NB4 (cell line): ENCODE measurements around the gene PIGBOS1.
A peak's percentile ranks its signal among the peaks of the same experiment; 100 is the strongest.

ENCODE experiments used
- DNase-seq: peaks from one replicate; pipeline ENCODE4 v3.0.0; 2010; ENCODE audit warnings: low read depth
- H3K4me3 ChIP-seq: one replicate; pipeline ENCODE4 v1.5.1; 2011; ENCODE audit warnings: mild to moderate bottlenecking, low read depth, low read length, moderate library complexity
- MYC ChIP-seq: IDR thresholded peaks from 2 replicates; pipeline ENCODE4 v1.6.1; 2011; ENCODE audit warnings: low read depth, low read length
- POLR2A ChIP-seq: IDR thresholded peaks from 2 replicates; pipeline ENCODE4 v1.6.1; 2011; ENCODE audit warnings: mild to moderate bottlenecking; ENCODE audit not compliant: insufficient read length; ENCODE audit errors: extremely low read depth
- TF ChIP-seq, protein P1 (sequence below): IDR thresholded peaks from 2 replicates; pipeline ENCODE4 v1.6.1; 2011; ENCODE audit warnings: low read depth, low read length
- TF ChIP-seq, protein P2 (sequence below): IDR thresholded peaks from one replicate; pipeline ENCODE4 v1.5.1; 2012; ENCODE audit warnings: low read depth, low read length

PIGBOS1 gene

DNA sequence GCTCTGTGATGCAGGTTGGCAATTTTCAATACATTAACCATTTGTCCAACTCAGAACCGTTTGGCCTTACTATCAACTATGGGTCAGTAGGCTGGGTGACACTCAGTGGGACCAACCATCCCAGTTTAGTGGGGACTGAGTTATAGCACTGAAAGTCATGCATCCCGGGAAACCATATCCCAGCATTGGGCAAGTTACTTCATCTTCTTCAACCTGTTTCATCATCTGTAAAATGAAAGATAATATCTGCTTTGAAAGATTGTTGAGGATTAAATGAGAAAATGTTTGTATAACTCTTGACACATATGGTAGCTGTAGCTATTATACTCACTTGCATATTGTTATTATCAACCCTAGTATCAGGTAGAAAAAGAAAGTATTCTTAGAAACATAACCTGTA is 41.2 kb downstream of the PIGBOS1 start:
- TF ChIP-seq, protein P1, sequence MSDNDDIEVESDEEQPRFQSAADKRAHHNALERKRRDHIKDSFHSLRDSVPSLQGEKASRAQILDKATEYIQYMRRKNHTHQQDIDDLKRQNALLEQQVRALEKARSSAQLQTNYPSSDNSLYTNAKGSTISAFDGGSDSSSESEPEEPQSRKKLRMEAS = no peak
- no peak for TF ChIP-seq POLR2A
- TF ChIP-seq, protein P2, sequence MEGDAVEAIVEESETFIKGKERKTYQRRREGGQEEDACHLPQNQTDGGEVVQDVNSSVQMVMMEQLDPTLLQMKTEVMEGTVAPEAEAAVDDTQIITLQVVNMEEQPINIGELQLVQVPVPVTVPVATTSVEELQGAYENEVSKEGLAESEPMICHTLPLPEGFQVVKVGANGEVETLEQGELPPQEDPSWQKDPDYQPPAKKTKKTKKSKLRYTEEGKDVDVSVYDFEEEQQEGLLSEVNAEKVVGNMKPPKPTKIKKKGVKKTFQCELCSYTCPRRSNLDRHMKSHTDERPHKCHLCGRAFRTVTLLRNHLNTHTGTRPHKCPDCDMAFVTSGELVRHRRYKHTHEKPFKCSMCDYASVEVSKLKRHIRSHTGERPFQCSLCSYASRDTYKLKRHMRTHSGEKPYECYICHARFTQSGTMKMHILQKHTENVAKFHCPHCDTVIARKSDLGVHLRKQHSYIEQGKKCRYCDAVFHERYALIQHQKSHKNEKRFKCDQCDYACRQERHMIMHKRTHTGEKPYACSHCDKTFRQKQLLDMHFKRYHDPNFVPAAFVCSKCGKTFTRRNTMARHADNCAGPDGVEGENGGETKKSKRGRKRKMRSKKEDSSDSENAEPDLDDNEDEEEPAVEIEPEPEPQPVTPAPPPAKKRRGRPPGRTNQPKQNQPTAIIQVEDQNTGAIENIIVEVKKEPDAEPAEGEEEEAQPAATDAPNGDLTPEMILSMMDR = no peak
- TF ChIP-seq MYC = no peak
- no peak for DNase-seq

DNA sequence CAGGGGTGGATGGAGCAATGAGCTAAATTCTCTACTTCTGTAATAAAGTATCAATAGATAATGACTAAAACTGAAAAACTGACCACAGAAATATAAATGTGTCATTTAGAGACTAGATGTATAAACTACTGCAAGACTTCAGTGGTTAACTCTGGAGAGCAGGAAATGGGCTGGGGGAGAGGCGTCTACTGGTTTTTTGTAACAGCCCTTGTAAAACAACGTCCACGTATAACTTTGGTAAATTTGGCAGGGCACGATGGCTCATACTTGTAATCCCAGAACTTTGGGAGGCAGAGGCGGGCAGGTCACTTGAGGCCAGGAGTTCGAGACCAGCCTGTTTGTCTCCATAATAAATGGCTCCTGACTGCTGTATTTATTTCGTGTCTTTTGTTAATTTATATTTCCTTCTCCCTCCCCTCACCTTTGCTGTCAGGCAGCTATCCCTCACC is 41.8 kb downstream of the PIGBOS1 start:
- H3K4me3 ChIP-seq = peak overlapping the region; percentile 28
- no peak for TF ChIP-seq POLR2A
- DNase-seq = peak; percentile 96

More for the DNA sequence above, 41.2 kb downstream of the PIGBOS1 start:
- H3K4me3 ChIP-seq = peak overlapping the region; percentile 28

DNA sequence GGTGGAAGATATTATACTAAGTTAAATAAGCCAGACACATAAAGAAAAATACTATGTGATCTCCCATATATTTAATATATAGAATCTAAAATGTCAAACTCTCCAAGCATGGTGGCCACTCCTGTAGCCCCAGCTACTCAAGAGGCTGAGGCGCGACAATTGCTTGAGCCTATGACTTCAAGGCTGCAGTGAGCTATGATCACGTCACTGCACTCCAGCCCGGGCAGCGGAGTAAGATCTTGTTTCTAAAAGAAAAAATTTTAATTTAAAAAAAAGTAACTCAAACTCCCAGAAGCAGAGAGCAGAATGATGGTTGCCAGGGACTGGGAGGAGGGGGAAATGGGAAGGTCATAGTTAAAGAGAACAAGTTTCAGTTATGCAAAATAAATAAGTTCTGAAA is 42.6 kb downstream of the PIGBOS1 start:
- no peak for DNase-seq
- TF ChIP-seq, protein P2 = no peak
- no peak for TF ChIP-seq POLR2A
- TF ChIP-seq, protein P1 = no peak
- no peak for TF ChIP-seq MYC
- no peak overlapping the region for H3K4me3 ChIP-seq

DNA sequence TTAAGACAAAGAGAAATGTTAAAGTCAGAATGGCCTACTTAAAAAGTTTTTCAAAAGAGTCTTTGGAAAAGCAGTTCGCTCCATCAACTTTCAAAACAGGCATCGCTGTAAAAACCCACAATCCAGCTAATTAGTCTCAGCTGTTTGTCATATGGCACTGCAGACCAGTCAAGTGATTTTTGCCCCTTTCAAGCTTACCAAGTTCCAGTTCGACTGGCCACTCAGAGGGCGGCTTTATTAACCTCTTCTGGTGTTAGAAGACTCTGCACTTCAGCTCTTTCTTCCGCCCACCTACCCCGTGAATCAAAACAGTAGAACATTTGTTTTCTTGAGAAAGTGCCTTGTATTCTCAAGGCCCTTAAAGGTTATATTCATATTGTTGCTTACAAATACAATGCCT is 48.6 kb downstream of the PIGBOS1 start:
- no peak for DNase-seq
- TF ChIP-seq POLR2A (no peak), MYC (no peak)
- TF ChIP-seq, protein P1 = no peak
- TF ChIP-seq, protein P2 = no peak
- H3K4me3 ChIP-seq = no peak overlapping the region

DNA sequence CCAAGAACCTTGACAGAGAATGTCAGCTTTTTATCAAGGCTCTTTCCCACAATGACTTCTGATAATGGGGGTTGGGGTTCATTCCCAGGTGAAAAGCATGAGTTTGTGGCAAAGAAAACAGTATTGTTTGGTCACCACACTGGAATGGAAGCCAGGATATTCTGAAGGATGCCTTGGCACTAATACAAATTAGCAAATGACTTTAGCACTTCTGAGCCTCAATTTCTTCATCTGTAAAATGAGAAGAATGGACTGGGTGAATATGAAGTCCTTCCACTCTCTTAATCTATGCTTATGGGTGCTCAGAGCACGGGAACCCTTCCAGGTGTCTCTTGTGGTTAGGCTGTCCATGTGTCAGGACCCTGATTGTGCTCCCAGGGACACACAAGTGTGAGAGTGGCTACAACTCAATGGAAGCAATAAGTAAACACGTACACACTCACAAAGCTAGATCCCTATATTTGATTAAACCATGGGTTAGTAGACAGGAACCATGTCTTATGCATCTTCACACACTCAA is 50.7 kb downstream of the PIGBOS1 start:
- no peak for DNase-seq
- H3K4me3 ChIP-seq = no peak overlapping the region
- TF ChIP-seq MYC (no peak), POLR2A (no peak)
- TF ChIP-seq, protein P1 = no peak
- TF ChIP-seq, protein P2 = no peak

DNA sequence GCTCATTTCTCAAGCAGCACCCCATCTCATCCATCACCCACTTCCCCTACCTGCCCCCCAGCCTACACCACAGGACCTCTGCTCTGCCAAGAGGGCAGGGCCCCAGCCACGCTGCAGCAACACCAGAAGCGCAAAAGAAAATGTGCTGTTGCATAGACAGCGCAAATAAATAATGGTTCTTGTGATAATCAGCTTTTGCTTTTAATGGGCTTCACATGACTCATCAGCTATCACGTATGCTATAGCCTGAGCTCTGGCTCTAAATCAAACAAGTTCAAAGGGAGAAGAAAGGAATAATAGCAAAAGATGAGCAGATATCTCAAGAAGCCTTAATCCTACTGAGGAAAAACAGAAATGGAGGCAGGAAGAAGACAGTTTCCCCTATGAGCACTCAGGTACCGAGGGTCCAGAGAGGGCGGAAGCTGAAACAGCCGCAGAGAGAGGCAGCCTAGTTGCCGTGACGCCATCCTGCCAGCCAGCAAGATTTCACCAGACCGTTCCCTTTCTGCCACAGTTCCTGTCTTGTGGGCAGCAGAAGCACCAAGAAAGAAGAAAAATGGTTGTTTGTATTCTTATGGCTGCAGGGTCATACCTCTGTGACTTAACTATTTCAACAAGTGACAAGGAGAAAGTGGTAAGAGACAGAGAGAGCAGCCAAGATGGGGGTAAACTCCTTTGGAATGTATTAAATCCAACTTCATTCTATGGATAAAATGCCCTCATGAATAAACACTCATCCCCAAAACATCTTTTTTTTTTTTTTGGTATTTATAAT is 51.3 kb downstream of the PIGBOS1 start:
- TF ChIP-seq, protein P1 = no peak
- TF ChIP-seq MYC = peak; percentile 35; the same call in 1 of the 2 replicates
- no peak for TF ChIP-seq POLR2A
- TF ChIP-seq, protein P2 = no peak
- peak; percentile 89 for DNase-seq
- peak overlapping the region; percentile 33 for H3K4me3 ChIP-seq
